GM10248 (cell line): ENCODE results near the gene HNRNPA3.
A peak's percentile ranks its signal among the peaks of the same experiment; 100 is the strongest.

ENCODE experiments used
- CTCF ChIA-PET: fragments of 300-600 bp; sonication (Branson Sonifier 250); formaldehyde crosslinking; extraction: SDS; loops from one replicate; lab custom pipeline; 2021; ENCODE audit warnings: antibody characterized with exemption; lab: Yijun Ruan, JAX
- POLR2A ChIA-PET: fragments of 350-650 bp; sonication (Branson Sonifier 250); formaldehyde crosslinking; extraction: SDS; loops from one replicate; lab custom pipeline; 2020; ENCODE audit warnings: antibody characterized with exemption; lab: Yijun Ruan, JAX
- DNase-seq: peaks from one replicate; pipeline ENCODE4 v3.0.0; 2012; ENCODE audit errors: extremely low spot score
- CTCF ChIP-seq: IDR thresholded peaks from 2 replicates; pipeline ENCODE4 v1.5.1; 2012; ENCODE audit warnings: mild to moderate bottlenecking, low read depth; ENCODE audit errors: extremely low read depth, missing control alignments, control extremely low read depth

Gene HNRNPA3

DNA sequence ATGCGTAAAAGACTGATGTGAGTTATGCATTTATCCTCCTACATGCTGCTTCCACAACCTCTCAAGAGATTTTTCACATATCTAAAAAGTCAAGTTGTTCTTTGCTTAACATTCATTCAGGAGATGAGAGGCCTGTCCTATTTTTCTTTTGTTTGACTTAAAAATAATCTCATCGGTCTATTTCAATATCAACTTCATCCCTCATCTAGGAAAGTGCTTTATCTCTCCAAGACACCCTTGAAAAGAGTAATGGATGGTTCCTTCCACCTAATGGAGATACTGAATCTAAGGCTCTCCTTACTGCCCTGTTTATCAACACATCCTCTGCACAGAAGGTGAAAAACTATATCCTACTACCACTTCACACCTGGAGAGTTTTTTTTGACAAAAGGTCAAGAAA is 49.5 kb downstream of the HNRNPA3 start:
- TF ChIP-seq CTCF, result no peak
- POLR2A ChIA-PET, result no interaction called here
- DNase-seq, result no peak
- CTCF ChIA-PET, result interaction anchor here (3.2 to 8.2 kb wide), 5 partner anchors 22 to 97 kb away, joined by 15 to 53 read pairs (median 22); no protein-coding TSS in a partner anchor

DNA sequence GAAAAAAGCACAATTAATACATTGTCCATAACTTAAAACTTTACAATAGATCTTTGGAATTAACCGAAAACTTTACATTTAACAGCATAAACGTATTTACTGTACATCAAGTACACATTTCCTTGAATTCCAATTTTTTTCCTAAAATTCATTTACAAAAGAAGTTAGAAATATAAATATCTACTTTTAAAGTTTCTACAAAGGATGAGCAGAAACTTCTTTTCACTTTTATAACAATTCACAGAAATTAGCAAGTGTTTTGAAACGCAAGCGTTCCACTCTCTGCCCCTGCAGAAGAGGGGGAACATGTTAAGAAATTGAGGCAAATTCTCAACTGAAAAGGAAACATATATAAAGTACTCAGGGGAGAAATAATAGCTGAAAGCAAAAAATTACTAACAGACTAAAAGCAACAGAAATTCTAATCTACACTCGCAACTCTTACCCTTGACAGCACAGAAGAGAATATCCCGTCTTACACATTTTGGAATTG is 50.4 kb downstream of the HNRNPA3 start:
- CTCF ChIA-PET, result interaction anchor here (0.6 to 8.2 kb wide), 38 partner anchors 8 to 462 kb away, joined by 3 to 53 read pairs (median 7); partner anchors contain the start of gene HNRNPA3
- no peak for DNase-seq
- TF ChIP-seq CTCF, result no peak
- POLR2A ChIA-PET, result interaction anchor here (1.0 to 1.4 kb wide), 5 partner anchors 14 to 97 kb away, joined by 3 to 4 read pairs (median 3); no protein-coding TSS in a partner anchor

DNA sequence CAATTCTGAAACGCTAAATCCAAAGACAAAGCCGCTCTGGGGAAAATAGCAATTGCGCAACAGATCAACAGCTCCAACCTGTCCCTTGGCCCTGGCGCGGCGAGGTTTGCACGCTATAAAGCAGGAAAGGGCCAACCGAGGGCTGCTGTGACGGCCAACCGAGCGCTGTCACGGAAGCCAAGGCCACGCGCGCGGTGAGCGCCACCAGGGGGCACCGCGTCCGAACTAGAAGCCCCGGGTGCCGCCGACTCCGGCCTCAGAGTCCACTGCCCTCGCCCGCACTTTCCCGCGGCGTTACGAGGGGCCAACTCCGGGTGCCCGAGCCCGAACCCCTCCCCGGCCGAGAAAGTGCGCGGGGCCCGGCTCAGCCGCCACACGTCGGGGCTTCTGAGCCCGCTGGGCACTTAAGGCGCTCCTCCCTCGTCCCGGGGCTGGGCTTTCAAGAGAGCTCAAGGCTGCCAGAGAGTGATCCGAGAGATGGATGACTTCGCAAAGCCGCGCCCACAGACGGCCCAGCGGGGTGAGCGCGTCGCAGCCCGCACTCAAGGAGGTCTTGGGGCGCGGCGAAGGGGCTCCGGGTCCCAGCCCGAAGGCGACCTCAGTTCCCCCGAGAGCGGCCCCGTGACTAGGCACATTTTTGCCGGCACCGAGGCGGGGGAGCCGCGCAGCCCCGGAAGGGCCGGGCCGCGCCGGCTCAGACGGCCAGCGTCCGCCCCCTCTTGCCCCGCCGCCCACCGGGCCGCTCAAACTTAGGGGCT is 51.0 kb downstream of the HNRNPA3 start:
- POLR2A ChIA-PET, result interaction anchor here (0.5 to 1.9 kb wide), 11 partner anchors 15 to 98 kb away, joined by 3 to 7 read pairs (median 4); partner anchors contain the start of gene HNRNPA3
- peak; percentile 94 for TF ChIP-seq CTCF
- peak; percentile 83 for DNase-seq
- CTCF ChIA-PET, result interaction anchor here (0.6 to 8.2 kb wide), 46 partner anchors 9 to 462 kb away, joined by 3 to 53 read pairs (median 5); partner anchors contain the start of gene HNRNPA3

GRCh38 chr2:177264209-177264692 is 51.7 kb downstream of the HNRNPA3 start:
- ChIA-PET CTCF (interaction anchor here (0.6 to 8.2 kb wide), 51 partner anchors 9 to 457 kb away, joined by 3 to 53 read pairs (median 4); partner anchors contain the start of genes AGPS and HNRNPA3), POLR2A (interaction anchor here (0.7 to 1.9 kb wide), 15 partner anchors 9 to 100 kb away, joined by 3 to 9 read pairs (median 4); partner anchors contain the start of gene HNRNPA3)
- no peak for DNase-seq
- TF ChIP-seq CTCF, result no peak

DNA sequence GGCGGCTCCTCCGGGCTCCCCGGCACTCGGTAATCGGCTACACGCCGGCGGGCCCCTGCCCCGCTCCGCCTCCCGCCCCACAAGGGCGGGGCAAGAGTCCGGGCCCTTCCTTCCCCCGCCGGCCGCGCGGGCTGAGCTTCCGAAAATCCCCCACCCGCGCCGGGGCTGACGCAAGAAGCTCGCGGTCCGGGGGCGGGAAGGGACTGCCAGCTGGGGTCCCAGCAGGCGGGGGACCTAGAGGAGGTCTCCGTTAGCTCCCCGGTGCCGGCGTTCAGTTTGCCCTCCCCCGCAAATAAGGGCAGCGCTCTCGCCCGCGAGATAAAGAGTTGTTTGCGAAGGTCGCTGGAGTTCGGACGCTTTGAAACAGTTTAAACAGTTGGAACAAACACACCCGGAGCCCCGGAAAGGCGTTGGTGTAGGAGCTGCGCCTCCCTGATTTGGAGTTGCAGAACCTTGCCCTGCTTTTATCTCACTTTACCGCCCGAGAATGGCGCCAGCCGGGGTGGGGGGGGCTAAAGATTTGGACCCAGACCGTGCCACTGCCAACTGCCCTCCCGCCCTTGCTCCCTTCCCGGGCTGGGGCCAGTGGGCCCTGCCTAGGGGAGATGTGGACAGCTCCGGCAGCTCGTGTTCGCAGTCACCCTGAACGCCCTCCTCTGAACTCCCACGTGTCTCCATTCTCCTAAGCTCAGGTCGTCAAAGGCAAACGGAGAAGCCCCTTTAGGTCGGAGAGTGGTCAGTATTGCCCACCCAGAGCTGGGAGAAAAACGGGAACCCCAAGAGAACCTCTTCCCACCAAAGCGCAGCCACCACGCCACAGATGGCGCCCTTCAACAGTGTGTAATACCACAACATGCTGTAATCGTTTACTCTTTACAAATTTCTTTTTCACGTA is 52.3 kb downstream of the HNRNPA3 start, which contains the start of gene NFE2L2:
TSS of gene NFE2L2 (minus strand) at position 35 of the 895 bp plus-strand sequence. CDS start 151 bp downstream, outside the sequence.
- CTCF ChIA-PET, result interaction anchor here (0.7 to 8.2 kb wide), 37 partner anchors 9 to 453 kb away, joined by 3 to 53 read pairs (median 4); partner anchors contain the start of genes AGPS and HNRNPA3
- DNase-seq, result peak; percentile 95
- TF ChIP-seq CTCF, result peak; percentile 44
- POLR2A ChIA-PET, result interaction anchor here (0.6 to 1.9 kb wide), 13 partner anchors 10 to 509 kb away, joined by 3 to 9 read pairs (median 4); partner anchors contain the start of gene HNRNPA3
